WERI-Rb-1 (cell line): ENCODE measurements around the gene ETFA.

Source experiments
- DNase-seq: peaks from one replicate; pipeline ENCODE4 v3.0.0-alpha.2; 2020
- H3K27ac ChIP-seq: fragments of 250-450 bp; sonication (Bioruptor Pico); 2 replicates; pipeline ENCODE4 v1.5.1; 2020; ENCODE audit warnings: mild to moderate bottlenecking, moderate library complexity
- H3K27me3 ChIP-seq: fragments of 250-450 bp; sonication (Bioruptor Pico); 2 replicates; pipeline ENCODE4 v1.5.1; 2021; ENCODE audit warnings: mild to moderate bottlenecking, low read depth, moderate library complexity; ENCODE audit not compliant: insufficient read depth, severe bottlenecking
- H3K36me3 ChIP-seq: fragments of 250-450 bp; sonication (Bioruptor Pico); 2 replicates; pipeline ENCODE4 v1.5.1; 2020; ENCODE audit warnings: mild to moderate bottlenecking, moderate library complexity
- H3K4me3 ChIP-seq: 2 replicates; pipeline ENCODE4 v1.5.1; 2011; ENCODE audit warnings: low read depth, mild to moderate bottlenecking, control low read depth, low read length
- H3K9me3 ChIP-seq: fragments of 250-450 bp; sonication (Bioruptor Pico); 2 replicates; pipeline ENCODE4 v1.5.1; 2021; ENCODE audit warnings: mild to moderate bottlenecking, moderate library complexity; ENCODE audit not compliant: severe bottlenecking
- CTCF ChIP-seq: IDR thresholded peaks from 2 replicates; pipeline ENCODE4 v1.5.1; 2011; ENCODE audit warnings: low read depth, mild to moderate bottlenecking, control low read depth, inconsistent platforms, low read length

The ETFA gene

GRCh38 chr15:76345880-76346668, 34.8 kb upstream of the ETFA start:
- Histone ChIP-seq H3K27me3 (no peaks in the 10 kb centered on the region), H3K9me3 (no peaks in the 10 kb centered on the region), H3K27ac (peak overlapping the region; percentile 97), H3K4me3 (peak overlapping the region; percentile 76), H3K36me3 (peaks cover 59% of the 10 kb centered on the region)
- no peak for TF ChIP-seq CTCF
- DNase-seq = peak; percentile 91

- Histone ChIP-seq H3K9me3 (no peaks in the 10 kb centered on the region), H3K4me3 (peak overlapping the region; percentile 76), H3K36me3 (peaks cover 64% of the 10 kb centered on the region), H3K27ac (peak overlapping the region; percentile 97), H3K27me3 (no peaks in the 10 kb centered on the region)
- no peak for TF ChIP-seq CTCF
- no peak for DNase-seq
Observed at GRCh38 chr15:76345583-76345879, 34.3 kb upstream of the ETFA start.

- Histone ChIP-seq H3K36me3 (peaks cover 69% of the 10 kb centered on the region), H3K9me3 (no peaks in the 10 kb centered on the region), H3K27me3 (no peaks in the 10 kb centered on the region), H3K27ac (peak overlapping the region; percentile 97), H3K4me3 (peak overlapping the region; percentile 76)
- TF ChIP-seq CTCF = no peak
- no peak for DNase-seq
Observed at GRCh38 chr15:76344893-76345582, 33.8 kb upstream of the ETFA start.

- Histone ChIP-seq H3K36me3 (peaks cover 84% of the 10 kb centered on the region), H3K27ac (peak overlapping the region; percentile 97), H3K27me3 (no peaks in the 10 kb centered on the region), H3K9me3 (no peaks in the 10 kb centered on the region), H3K4me3 (peak overlapping the region; percentile 32)
- no peak for DNase-seq
- TF ChIP-seq CTCF = no peak
Observed at GRCh38 chr15:76343313-76343996, 32.2 kb upstream of the ETFA start.

- H3K36me3 ChIP-seq = peaks cover 85% of the 10 kb centered on the region
- H3K27ac ChIP-seq = peak overlapping the region; percentile 97
- no peak for TF ChIP-seq CTCF
- no peaks in the 10 kb centered on the region for H3K9me3 ChIP-seq
- H3K4me3 ChIP-seq = peak overlapping the region; percentile 96
- DNase-seq = peak; percentile 65
- no peaks in the 10 kb centered on the region for H3K27me3 ChIP-seq
Observed at GRCh38 chr15:76342382-76343201, 31.3 kb upstream of the ETFA start.
